Loucy (cell line): Measurements from ENCODE around the gene ITGB8.

Experiments
- EZH2phosphoT487 ChIP-seq: fragments of 200-600 bp; IDR thresholded peaks from 2 replicates; pipeline ENCODE4 v1.6.1; 2018; ENCODE audit warnings: antibody characterized with exemption, mild to moderate bottlenecking, moderate library complexity, borderline replicate concordance
- TF ChIP-seq, protein P1 (sequence below): fragments of 200-600 bp; sonication (generic); conservative IDR thresholded peaks from 2 replicates; pipeline ENCODE4 v1.5.1; 2014; ENCODE audit warnings: mild to moderate bottlenecking, antibody characterized with exemption, low read length

DNA sequence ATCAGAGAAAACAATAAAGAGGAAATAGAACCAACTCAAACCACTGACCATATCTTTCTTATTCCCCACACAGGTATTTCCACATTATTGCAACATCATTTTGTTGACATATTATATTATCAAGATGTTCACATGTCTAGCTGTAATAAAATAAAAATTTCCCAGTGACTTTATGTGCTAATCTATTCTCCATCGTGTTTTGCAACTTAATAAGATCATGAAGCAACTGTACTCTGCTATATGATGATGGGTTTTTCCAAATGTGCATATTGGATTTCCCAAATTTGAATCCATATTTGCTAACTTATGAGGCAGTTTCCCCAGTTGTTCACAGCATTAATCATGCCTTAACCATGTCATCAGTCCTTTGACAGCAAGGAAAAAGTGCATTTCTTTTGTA is 127.8 kb downstream of the ITGB8 start:
- TF ChIP-seq, protein P1, sequence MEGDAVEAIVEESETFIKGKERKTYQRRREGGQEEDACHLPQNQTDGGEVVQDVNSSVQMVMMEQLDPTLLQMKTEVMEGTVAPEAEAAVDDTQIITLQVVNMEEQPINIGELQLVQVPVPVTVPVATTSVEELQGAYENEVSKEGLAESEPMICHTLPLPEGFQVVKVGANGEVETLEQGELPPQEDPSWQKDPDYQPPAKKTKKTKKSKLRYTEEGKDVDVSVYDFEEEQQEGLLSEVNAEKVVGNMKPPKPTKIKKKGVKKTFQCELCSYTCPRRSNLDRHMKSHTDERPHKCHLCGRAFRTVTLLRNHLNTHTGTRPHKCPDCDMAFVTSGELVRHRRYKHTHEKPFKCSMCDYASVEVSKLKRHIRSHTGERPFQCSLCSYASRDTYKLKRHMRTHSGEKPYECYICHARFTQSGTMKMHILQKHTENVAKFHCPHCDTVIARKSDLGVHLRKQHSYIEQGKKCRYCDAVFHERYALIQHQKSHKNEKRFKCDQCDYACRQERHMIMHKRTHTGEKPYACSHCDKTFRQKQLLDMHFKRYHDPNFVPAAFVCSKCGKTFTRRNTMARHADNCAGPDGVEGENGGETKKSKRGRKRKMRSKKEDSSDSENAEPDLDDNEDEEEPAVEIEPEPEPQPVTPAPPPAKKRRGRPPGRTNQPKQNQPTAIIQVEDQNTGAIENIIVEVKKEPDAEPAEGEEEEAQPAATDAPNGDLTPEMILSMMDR: no peak
- TF ChIP-seq EZH2phosphoT487: no peak
